ENCODE results near the gene PUSL1. TPM values are rescaled to one million over a fixed set of nuclear protein-coding genes. Genes with fewer than 3 reads are reported as not detected.

Gene PUSL1
- total RNA-seq, 1 experiment from 2014 or later: 132 TPM

- Histone ChIP-seq H3K9me2 (replicated peaks; ENCODE audit: low read length) (no peaks in the 10 kb centered on the region), H3K4me2 (ENCODE audit: low read length) (no peak overlapping the region), H3F3A (ENCODE audit: low read length, unreplicated experiment) (no peaks in the 10 kb centered on the region), H3K27me3 (ENCODE audit: low read length) (no peaks in the 10 kb centered on the region), H4K20me1 (ENCODE audit: low read length) (no peaks in the 10 kb centered on the region), H3K4me1 (ENCODE audit: insufficient read depth, low read length) (peaks cover 27% of the 10 kb centered on the region), H3K79me2 (ENCODE audit: low read length) (no peaks in the 10 kb centered on the region), H2AFZ (ENCODE audit: low read length) (no peak overlapping the region), H3K27ac (ENCODE audit: low read length) (no peak overlapping the region), H3K4me3 (ENCODE audit: low read length) (no peak overlapping the region), H3K9me3 (ENCODE audit: low read length) (no peaks in the 10 kb centered on the region), H3K36me3 (ENCODE audit: low read depth, low read length) (no peaks in the 10 kb centered on the region), H3K9ac (ENCODE audit: low read length) (no peak overlapping the region)
- ChIA-PET CTCF (interaction anchor here (0.6 kb wide), 1 partner anchor 22 kb away, joined by 3 read pairs; no protein-coding TSS in a partner anchor), POLR2A (ENCODE audit: unreplicated experiment) (no interaction called here)
- TF ChIP-seq EZH2phosphoT487 (IDR thresholded peaks at IDR 0.05; ENCODE audit: borderline replicate concordance, low read length): no peak
- TF ChIP-seq EZH2 (IDR thresholded peaks at IDR 0.05; ENCODE audit: low read length, unreplicated experiment): no peak
- no peak for TF ChIP-seq CTCF (conservative IDR thresholded peaks at IDR 0.05; ENCODE audit: low read depth, low read length)
- intact Hi-C loops (cut with micrococcal nuclease): no loop called here
- no TSS peak for BruUV-seq (replicated peaks)
- no peak for ATAC-seq
- no peak for DNase-seq
Measured at GRCh38 chr1:1285611-1286311, 22.6 kb upstream of the PUSL1 start.

- ATAC-seq (no peak), DNase-seq (no peak)
- Histone ChIP-seq H2AFZ (ENCODE audit: low read length) (no peak overlapping the region), H3F3A (ENCODE audit: low read length, unreplicated experiment) (no peaks in the 10 kb centered on the region), H3K4me2 (ENCODE audit: low read length) (no peak overlapping the region), H3K9ac (ENCODE audit: low read length) (no peak overlapping the region), H3K4me1 (ENCODE audit: insufficient read depth, low read length) (peaks cover 30% of the 10 kb centered on the region), H3K4me3 (ENCODE audit: low read length) (no peak overlapping the region), H3K27ac (ENCODE audit: low read length) (no peak overlapping the region), H4K20me1 (ENCODE audit: low read length) (no peaks in the 10 kb centered on the region), H3K9me3 (ENCODE audit: low read length) (no peaks in the 10 kb centered on the region), H3K27me3 (ENCODE audit: low read length) (no peaks in the 10 kb centered on the region), H3K79me2 (ENCODE audit: low read length) (no peaks in the 10 kb centered on the region), H3K36me3 (ENCODE audit: low read depth, low read length) (no peaks in the 10 kb centered on the region), H3K9me2 (replicated peaks; ENCODE audit: low read length) (no peaks in the 10 kb centered on the region)
- intact Hi-C loops (cut with micrococcal nuclease): no loop called here
- ChIA-PET POLR2A (ENCODE audit: unreplicated experiment) (no interaction called here), CTCF (no interaction called here)
- BruUV-seq (replicated peaks): no TSS peak
- no peak for TF ChIP-seq EZH2phosphoT487 (IDR thresholded peaks at IDR 0.05; ENCODE audit: borderline replicate concordance, low read length)
- TF ChIP-seq EZH2 (IDR thresholded peaks at IDR 0.05; ENCODE audit: low read length, unreplicated experiment): no peak
- TF ChIP-seq CTCF (conservative IDR thresholded peaks at IDR 0.05; ENCODE audit: low read depth, low read length): no peak
Measured at GRCh38 chr1:1286313-1287261, 21.8 kb upstream of the PUSL1 start.

Data from PC-3 (cell line).